CMK (cell line): Measurements from ENCODE around the gene GATB.
"Not testable (repeated sequence)": the region's sequence is repeated elsewhere in the genome, so short reads cannot be mapped to it uniquely, and the experiment has no call there.

Experiments
- DNase-seq: peaks from one replicate; pipeline ENCODE4 v3.0.0-alpha.2; 2010; ENCODE audit warnings: low read depth

Gene GATB

GRCh38 chr4:151784706-151785105 is 23.9 kb upstream of the GATB start:
- no peak for DNase-seq

DNA sequence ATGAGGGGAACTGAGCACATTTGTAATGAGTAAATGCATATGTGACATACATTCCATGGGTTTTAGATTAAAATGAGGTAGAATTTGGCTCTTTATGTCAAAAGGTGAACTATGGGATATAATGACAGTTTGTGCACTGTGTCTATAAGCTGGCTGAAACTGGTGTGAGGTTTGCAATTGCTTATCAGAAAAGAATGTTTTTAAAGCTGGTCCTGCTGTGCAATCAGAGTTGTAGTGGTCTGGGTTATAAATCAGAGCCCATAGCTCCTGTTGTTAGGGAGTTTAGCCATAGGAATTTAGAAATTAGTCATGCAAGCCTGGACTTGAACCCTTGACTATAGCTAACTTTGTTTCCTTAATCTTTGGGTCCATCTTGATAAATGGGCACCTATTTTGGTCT is 23.1 kb upstream of the GATB start:
- no peak for DNase-seq

GRCh38 chr4:151782296-151782695 is 21.5 kb upstream of the GATB start:
- no peak for DNase-seq

DNA sequence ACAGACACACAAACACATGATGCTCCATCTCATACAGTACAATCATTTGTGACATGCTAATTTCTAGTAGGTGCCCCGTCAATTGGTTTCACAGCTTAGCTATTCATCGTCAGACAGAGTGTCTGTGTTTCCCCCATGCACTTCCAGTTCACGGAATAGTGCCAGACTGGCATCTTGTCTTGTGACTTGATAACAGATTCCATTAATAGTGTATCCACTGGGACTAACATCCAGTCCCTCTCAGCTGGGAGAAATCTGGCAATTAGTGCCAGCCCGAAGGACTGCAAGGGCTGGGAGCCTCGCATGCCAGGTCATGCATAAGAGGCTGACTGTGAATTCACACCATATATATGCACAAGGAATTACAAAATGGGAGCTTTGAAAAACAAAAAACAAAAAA is 20.2 kb upstream of the GATB start:
- DNase-seq: no peak

DNA sequence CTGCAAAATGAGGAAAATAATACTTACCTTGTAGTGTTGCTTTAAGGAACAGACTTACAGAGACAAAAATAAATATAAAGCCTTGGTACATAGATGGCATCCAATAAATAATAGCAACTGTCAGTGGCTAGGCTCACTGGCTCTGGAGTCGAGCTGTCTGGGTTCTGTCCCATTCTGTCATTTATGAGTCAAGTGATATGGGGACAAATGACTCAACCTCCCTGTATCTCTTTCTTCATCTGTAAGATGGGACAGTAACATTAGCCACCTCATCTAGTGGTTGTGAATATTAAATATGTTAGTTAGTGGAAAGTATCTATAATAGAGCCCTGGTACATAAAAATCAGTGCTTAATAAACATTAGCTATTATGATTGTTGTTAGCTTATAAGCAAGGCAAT is 16.7 kb upstream of the GATB start:
- no peak for DNase-seq

DNA sequence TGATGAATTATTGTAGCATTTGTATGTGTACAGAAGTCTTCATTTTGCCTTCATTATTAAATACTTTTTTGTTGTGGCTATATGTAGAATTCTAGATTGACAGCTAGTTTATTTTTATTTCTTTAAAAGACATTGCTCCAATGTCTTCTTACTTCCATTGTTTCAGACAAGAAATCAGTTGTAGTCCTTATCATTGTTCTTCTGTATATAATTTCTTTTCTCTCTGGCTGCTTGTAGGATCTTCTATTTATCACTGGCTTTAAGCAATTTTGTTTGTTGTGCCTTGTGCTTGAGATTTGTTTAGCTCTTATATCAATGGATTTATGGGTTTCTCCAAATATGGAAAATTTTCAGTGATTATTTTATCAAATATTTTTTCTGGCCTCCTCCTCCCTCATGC is 13.5 kb upstream of the GATB start:
- DNase-seq: no peak

DNA sequence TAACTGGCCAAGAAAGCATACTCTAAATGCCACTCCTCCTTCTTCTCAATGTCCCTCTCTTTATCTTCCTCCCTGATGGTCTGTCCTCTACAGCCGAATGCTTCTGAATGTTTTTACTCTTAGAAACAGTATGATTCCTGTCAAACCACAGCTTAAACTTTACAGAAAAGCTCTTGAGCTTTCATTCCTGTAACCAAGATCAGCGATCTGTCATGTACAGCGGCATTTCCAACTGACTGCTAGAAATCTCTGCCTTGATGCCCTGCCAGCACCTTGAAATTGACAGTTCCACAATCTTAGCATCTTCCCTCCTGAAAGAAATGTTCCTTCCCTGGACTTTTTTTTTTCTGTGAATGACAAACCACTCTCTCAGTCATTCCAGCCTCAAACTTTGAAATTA is 11.5 kb upstream of the GATB start:
- DNase-seq: no peak

DNA sequence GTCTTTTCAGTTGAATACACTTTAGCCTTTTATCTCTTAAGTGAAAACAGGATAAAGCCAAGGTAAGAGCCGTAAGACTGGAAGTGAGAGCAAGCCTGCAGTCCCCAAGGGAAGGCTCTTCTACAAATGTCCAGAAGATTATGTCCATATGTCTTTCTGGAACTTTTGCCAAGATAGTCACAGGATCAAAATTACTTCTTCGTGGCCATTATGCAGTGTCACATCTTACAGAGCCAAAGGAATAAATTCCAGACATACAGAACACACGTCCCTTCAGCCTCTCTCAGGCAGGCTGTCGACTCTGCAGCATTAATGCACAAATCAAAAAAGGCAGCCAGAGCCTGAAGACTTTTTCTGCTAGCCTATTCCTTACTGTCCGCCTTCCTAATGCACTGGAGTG is 10.9 kb upstream of the GATB start:
- no peak for DNase-seq

DNA sequence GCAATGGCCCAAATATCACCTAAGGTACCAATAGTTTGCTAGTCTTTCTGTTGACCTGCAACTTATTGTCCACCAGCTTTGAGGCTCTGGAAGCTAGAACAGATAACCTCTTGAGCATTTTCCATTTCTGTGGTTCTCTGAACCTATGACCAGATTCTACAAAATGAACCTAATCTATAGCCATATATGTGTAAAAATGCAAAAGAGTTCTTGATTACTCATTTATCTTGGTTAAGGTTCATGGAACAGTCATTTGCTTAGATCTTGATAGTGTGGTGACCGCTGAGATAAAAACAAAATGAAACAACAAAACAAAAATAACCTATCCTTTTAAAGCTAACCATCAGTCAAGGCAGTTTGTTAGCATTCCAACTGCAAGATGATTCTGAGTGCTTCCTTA is 9.3 kb upstream of the GATB start:
- DNase-seq: no peak

DNA sequence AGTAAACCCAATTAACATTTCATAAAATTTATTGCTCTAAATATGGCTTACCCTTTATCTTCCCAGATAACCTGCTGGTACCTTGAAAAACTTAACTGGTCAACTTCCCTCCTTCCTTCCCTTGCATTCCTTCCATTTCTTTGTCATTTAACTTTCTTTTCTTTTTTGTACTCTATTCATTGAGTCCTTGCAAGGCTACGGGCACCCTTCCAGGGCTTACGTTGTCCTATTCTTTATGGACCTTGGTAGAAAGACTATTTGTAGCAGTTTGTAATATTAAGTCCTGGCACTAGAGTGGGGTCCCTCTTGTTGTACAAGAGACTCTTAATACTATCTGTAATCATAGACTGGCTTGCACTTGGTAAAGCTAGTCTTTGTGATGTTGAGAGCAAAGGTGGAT is 8.0 kb upstream of the GATB start:
- no peak for DNase-seq

GRCh38 chr4:151766691-151767090 is 5.9 kb upstream of the GATB start:
- DNase-seq: no peak

GRCh38 chr4:151760002-151760401 is 805 bp downstream of the GATB start:
- no peak for DNase-seq

DNA sequence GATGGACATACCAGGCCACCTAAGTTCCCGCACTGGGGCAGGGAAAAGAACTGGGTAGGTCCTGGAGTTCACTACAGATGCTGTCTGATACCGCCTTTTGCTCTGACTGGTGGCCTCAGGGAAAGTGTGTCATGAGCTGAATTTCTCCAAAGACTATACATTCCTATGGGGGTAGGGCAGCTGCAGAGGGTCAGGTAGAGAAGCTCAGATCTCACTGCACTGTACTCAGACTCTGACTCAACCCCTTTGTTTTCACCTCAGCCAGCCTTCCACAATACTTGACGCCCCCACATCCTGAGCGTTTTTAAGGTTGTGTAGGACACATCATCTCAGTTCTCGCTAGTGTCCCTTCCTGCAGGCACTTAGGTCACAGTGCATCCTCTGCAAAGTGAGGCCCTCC is 7.8 kb downstream of the GATB start:
- DNase-seq: no peak

GRCh38 chr4:151750156-151750555 is 10.7 kb downstream of the GATB start:
- DNase-seq: no peak

- no peak for DNase-seq
Measured at GRCh38 chr4:151745481-151746231, 15.2 kb downstream of the GATB start.

DNA sequence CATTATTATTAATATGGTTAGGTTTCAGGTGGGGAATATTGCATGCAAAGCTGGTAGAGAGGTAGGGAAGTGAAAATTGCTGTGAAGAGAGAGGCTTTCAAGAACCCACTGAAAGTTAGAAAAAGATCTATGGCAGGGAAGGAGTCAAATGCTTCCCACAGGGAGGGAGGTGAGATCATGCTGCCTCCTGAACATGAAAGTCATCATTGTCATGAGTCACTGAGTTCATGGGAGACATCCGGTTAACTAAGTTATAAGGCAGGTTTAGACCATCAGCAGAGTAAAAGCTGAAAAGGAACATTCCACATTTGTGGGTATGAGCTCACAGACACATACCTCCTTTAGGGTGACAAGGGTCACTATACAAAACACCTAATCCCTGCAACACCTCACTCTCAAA is 16.2 kb downstream of the GATB start:
- no peak for DNase-seq

- no peak for DNase-seq
Measured at GRCh38 chr4:151743894-151744293, 16.9 kb downstream of the GATB start.

GRCh38 chr4:151743128-151743854 is 17.5 kb downstream of the GATB start:
- DNase-seq: no peak

- no peak for DNase-seq
Measured at GRCh38 chr4:151738720-151739517, 21.9 kb downstream of the GATB start.

- DNase-seq: not testable (repeated sequence)
Measured at GRCh38 chr4:151736852-151737251, 24.0 kb downstream of the GATB start.

DNA sequence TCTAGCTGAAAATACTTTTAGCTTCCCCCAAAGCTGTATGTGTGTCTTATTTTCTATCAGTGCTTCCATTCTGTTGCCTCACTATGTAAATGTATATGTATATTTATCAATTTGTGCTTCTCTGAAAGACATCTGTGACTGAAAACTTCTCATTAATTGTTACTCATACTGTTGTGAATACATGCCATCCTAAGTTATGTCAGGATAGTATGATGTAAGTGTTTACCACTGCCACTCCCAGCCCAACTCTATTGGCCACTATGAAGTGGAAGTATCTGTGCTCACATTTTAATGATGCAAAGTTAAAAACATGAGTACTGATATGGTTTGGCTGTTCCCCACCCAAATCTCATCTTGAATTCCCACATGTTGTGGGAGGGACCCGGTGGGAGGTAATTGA is 24.4 kb downstream of the GATB start:
- no peak for DNase-seq

DNA sequence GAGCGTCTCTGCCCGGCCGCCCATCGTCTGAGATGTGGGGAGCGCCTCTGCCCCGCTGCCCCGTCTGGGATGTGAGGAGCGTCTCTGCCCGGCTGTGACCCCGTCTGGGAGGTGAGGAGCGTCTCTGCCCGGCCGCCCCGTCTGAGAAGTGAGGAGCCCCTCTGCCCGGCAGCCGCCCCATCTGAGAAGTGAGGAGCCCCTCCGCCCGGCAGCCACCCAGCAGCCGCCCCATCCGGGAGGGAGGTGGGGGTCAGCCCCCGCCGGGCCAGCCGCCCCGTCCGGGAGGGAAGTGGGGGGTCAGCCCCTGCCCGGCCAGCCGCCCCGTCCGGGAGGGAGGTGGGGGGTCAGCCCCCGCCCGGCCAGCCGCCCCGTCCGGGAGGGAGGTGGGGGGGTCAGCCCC is 29.1 kb downstream of the GATB start:
- not testable (repeated sequence) for DNase-seq
